ENCODE data around the gene RUNX3.

The RUNX3 gene

GRCh38 chr1:24917327-24918074, 12.6 kb downstream of the RUNX3 start:
- TF ChIP-seq YY1 (IDR thresholded peaks at IDR 0.05; ENCODE audit: low read depth) (no peak), EP300 (IDR thresholded peaks at IDR 0.05; ENCODE audit: borderline replicate concordance) (no peak), NFIC (IDR thresholded peaks at IDR 0.05) (no peak), MAX (IDR thresholded peaks at IDR 0.05) (no peak), CREB1 (IDR thresholded peaks at IDR 0.05; ENCODE audit: low read depth) (no peak), TAF1 (IDR thresholded peaks at IDR 0.05; ENCODE audit: low read depth) (no peak)

- TF ChIP-seq NFIC (IDR thresholded peaks at IDR 0.05) (no peak), RAD21 (IDR thresholded peaks at IDR 0.05; ENCODE audit: low read depth) (no peak), EP300 (IDR thresholded peaks at IDR 0.05; ENCODE audit: borderline replicate concordance) (no peak), CEBPB (IDR thresholded peaks at IDR 0.05) (no peak), USF1 (IDR thresholded peaks at IDR 0.05) (no peak), TEAD4 (IDR thresholded peaks at IDR 0.05) (no peak), YY1 (IDR thresholded peaks at IDR 0.05; ENCODE audit: low read depth) (no peak), TAF1 (IDR thresholded peaks at IDR 0.05; ENCODE audit: low read depth) (no peak), TCF12 (IDR thresholded peaks at IDR 0.05; ENCODE audit: low read depth) (no peak), EGR1 (IDR thresholded peaks at IDR 0.05) (no peak), MAX (IDR thresholded peaks at IDR 0.05) (no peak), REST (IDR thresholded peaks at IDR 0.05; ENCODE audit: low read depth) (no peak), ZBTB7A (IDR thresholded peaks at IDR 0.05; ENCODE audit: low read depth) (no peak), CREB1 (IDR thresholded peaks at IDR 0.05; ENCODE audit: low read depth) (no peak), FOXM1 (IDR thresholded peaks at IDR 0.05; ENCODE audit: borderline replicate concordance, low read depth) (no peak)
These were observed 14.1 kb downstream of the RUNX3 start for GRCh38 chr1:24915816-24916602.

GRCh38 chr1:24914226-24915069, 15.6 kb downstream of the RUNX3 start:
- TF ChIP-seq TCF12 (IDR thresholded peaks at IDR 0.05; ENCODE audit: low read depth), result no peak
- no peak for TF ChIP-seq ZBTB7A (IDR thresholded peaks at IDR 0.05; ENCODE audit: low read depth)
- no peak for TF ChIP-seq MAX (IDR thresholded peaks at IDR 0.05)

GRCh38 chr1:24913616-24914225, 16.4 kb downstream of the RUNX3 start:
- TF ChIP-seq EP300 (IDR thresholded peaks at IDR 0.05; ENCODE audit: borderline replicate concordance) (no peak), USF1 (IDR thresholded peaks at IDR 0.05) (no peak), YY1 (IDR thresholded peaks at IDR 0.05; ENCODE audit: low read depth) (no peak)

- TF ChIP-seq USF1 (IDR thresholded peaks at IDR 0.05), result no peak
- no peak for TF ChIP-seq ZBTB7A (IDR thresholded peaks at IDR 0.05; ENCODE audit: low read depth)
- no peak for TF ChIP-seq CEBPB (IDR thresholded peaks at IDR 0.05)
- no peak for TF ChIP-seq EP300 (IDR thresholded peaks at IDR 0.05; ENCODE audit: borderline replicate concordance)
- no peak for TF ChIP-seq NFIC (IDR thresholded peaks at IDR 0.05)
- no peak for TF ChIP-seq FOXM1 (IDR thresholded peaks at IDR 0.05; ENCODE audit: borderline replicate concordance, low read depth)
- TF ChIP-seq MAX (IDR thresholded peaks at IDR 0.05), result no peak
- no peak for TF ChIP-seq TCF12 (IDR thresholded peaks at IDR 0.05; ENCODE audit: low read depth)
- no peak for TF ChIP-seq CREB1 (IDR thresholded peaks at IDR 0.05; ENCODE audit: low read depth)
- no peak for TF ChIP-seq YY1 (IDR thresholded peaks at IDR 0.05; ENCODE audit: low read depth)
- TF ChIP-seq RAD21 (IDR thresholded peaks at IDR 0.05; ENCODE audit: low read depth), result no peak
- TF ChIP-seq EGR1 (IDR thresholded peaks at IDR 0.05), result no peak
- TF ChIP-seq TEAD4 (IDR thresholded peaks at IDR 0.05), result no peak
- TF ChIP-seq TAF1 (IDR thresholded peaks at IDR 0.05; ENCODE audit: low read depth), result no peak
- no peak for TF ChIP-seq REST (IDR thresholded peaks at IDR 0.05; ENCODE audit: low read depth)
These were observed 16.8 kb downstream of the RUNX3 start for GRCh38 chr1:24913274-24913604.
